Upper lobe of left lung (tissue), 4 donors: Measurements from ENCODE around the gene CAND2.

ENCODE experiments used
- EP300 ChIP-seq, 4 donors: sonication (generic); formaldehyde crosslinking; IDR thresholded peaks; one replicate each; pipeline ENCODE4 v1.5.1; 2017; ENCODE audit warnings: antibody characterized with exemption in 4 of 4, control low read depth in 2 of 4
- POLR2A ChIP-seq, 4 donors: fragments of 450-650 bp; IDR thresholded peaks; one replicate each; pipeline ENCODE4 v1.5.1; 2016 to 2017; ENCODE audit warnings: antibody characterized with exemption in 4 of 4, mild to moderate bottlenecking in 2 of 4
- POLR2AphosphoS5 ChIP-seq, 2 donors: sonication (generic); formaldehyde crosslinking; IDR thresholded peaks; one replicate each; pipeline ENCODE4 v1.5.1; 2017; ENCODE audit warnings: antibody characterized with exemption in 2 of 2
- TF ChIP-seq, protein P1 (sequence below), 6 experiments: fragments of 450-650 bp in 4 of 6; fragments of 200-600 bp in 2 of 6; sonication (generic) in 2 of 6; IDR thresholded peaks; one replicate each; pipeline ENCODE4 v1.5.1; 2016 to 2019; ENCODE audit warnings: antibody characterized with exemption in 6 of 6

DNA sequence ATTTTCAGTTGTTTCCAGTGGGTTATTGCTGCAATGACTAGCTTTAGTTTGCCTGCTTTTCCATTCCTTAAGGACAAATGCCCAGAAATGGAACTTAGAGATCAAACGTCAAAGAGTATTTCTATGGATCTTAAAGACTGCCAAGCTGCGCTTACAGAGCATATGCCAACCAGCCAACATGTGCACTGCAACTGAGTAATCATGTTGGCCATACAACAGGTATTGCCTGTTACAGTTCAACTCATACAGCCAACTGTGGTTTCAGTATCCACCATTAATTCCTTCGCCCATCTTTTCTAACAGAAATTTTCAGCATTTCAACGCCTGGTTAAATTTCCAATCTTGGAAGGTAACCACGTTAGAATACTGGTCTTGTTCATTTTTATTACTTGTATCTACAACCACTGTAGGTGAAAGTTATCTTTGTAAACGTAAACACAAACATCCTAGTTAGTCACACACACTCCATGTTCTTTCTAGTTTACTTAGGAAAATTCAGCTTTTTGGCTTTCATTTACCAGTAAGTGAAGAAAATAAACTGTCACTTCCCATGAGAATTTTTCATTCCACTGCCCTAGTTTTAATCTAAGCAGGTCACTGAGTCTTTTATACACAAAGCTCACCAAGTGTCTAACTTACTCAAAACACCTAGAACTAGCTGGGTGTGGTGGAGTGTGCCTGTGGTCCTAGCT, 41.0 kb downstream of the CAND2 start:
- TF ChIP-seq, protein P1, sequence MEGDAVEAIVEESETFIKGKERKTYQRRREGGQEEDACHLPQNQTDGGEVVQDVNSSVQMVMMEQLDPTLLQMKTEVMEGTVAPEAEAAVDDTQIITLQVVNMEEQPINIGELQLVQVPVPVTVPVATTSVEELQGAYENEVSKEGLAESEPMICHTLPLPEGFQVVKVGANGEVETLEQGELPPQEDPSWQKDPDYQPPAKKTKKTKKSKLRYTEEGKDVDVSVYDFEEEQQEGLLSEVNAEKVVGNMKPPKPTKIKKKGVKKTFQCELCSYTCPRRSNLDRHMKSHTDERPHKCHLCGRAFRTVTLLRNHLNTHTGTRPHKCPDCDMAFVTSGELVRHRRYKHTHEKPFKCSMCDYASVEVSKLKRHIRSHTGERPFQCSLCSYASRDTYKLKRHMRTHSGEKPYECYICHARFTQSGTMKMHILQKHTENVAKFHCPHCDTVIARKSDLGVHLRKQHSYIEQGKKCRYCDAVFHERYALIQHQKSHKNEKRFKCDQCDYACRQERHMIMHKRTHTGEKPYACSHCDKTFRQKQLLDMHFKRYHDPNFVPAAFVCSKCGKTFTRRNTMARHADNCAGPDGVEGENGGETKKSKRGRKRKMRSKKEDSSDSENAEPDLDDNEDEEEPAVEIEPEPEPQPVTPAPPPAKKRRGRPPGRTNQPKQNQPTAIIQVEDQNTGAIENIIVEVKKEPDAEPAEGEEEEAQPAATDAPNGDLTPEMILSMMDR (IDR thresholded peaks at IDR 0.05), result no peak
- TF ChIP-seq POLR2AphosphoS5 (IDR thresholded peaks at IDR 0.05) (no peak), POLR2A (IDR thresholded peaks at IDR 0.05) (no peak), EP300 (IDR thresholded peaks at IDR 0.05) (no peak)
